ENCODE results near the gene HSD17B7. TPM values are rescaled to one million over a fixed set of nuclear protein-coding genes. Genes with fewer than 3 reads are reported as not detected.
"Not testable (repeated sequence)": the region's sequence is repeated elsewhere in the genome, so short reads cannot be mapped to it uniquely, and the experiment has no call there.

The HSD17B7 gene
- total RNA-seq, 1 experiment from 2014 or later: 12.4 TPM

DNA sequence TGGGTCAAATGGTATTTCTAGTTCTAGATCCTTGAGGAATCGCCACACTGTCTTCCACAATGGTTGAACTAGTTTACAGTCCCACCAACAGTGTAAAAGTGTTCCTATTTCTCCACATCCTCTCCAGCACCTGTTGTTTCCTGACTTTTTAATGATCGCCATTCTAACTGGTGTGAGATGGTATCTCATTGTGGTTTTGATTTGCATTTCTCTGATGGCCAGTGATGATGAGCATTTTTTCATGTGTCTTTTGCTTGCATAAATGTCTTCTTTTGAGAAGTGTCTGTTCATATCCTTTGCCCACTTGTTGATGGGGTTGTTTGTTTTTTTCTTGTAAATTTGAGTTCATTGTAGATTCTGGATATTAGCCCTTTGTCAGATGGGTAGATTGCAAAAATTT is 17.0 kb downstream of the HSD17B7 start:
- not testable (repeated sequence) for DNase-seq (ENCODE audit: low read depth)

DNA sequence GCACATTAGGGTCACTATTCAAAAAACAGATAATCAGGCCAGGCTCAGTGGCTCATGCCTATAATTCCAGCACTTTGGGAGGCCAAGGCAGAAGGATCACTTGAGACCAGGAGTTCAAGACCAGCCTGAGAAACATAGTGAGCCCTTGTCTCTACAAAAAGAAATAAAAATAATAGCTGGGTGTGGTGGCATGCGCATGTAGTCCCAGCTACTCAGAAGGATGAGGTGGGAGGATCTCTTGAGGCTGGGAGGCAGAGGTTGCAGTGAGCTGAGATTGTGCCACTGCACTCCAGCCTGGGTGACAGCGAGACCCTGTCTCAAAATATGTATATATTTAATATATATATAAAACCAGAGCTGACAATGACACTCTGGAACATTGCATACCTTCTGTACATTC is 21.9 kb downstream of the HSD17B7 start:
- not testable (repeated sequence) for DNase-seq (ENCODE audit: low read depth)

DNA sequence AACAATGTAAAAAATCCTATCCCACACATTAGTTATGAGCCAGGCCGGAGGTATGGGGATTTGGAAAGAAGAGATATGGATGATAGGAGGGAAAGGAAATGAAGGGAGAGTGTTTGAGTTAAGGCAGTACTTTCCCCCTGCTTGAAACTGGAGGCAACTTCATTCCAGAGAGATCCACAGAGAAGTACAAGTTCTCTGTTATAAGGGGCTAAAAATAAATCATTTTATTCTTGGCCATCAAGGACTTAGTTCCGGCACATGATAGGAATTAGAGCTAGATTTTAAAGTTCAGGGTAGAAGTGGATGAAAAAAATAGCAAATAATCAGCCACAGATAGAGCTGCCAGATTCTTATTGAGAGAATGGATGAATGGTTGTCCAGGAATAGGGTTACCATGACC is 27.6 kb downstream of the HSD17B7 start:
- DNase-seq (ENCODE audit: low read depth): not testable (repeated sequence)

DNA sequence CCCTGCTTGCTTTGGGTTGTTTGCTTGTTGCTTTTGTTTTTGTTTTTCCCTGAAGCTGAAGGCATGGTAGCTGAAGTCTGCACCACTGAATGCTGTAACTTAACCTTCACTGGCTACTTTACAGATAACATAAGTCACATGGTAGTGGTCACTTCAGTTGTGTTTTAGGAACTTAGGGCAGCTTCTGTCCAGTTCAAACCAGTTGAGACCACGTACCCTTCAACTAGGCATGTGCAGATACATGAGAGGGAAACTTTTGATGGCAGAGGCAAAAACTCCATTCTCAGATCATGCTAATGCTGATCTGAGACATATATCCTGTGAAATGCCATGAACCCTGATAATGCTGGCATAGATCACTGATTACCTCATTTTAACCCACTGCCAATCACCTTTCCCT is 28.2 kb downstream of the HSD17B7 start:
- not testable (repeated sequence) for DNase-seq (ENCODE audit: low read depth)

DNA sequence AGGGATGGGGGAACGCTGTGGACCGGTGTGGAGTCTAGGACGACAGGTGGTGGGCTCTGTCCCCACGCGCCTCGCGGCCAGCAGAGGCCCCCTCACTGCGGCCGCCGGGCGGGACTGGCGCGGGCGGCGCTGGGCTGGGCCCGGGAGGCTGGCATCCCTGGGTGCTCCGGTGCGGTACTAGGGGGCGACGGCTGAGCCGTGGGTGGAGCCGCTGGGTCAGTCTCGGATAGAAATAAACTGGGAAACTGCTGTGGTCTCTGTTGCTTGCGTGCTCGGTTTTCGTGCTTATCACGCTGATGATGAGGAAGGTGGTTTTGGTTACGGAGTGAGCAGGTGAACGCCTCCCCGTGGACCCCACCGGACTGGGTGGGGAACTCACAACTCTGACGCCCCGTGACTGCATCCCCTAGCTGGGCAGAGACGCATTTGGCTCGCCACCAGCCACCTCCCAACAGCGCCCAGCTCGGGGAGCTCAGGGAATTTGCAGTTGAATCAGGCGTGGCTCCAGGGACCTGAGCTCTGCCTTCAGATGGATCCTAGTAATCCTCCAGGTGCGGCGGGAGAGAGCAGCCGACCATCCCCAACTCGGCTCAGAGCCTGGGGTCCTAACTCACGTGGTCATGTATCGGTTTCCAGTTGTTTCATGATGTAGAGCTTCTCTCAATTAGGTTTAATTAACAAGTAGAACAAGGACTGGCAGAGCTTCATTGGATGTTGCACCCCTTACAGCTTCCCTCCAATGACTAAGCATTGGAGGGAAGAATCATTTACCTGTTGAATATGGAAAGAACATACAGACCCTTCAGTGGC is 32.1 kb downstream of the HSD17B7 start:
- no peak for DNase-seq (ENCODE audit: low read depth)

DNA sequence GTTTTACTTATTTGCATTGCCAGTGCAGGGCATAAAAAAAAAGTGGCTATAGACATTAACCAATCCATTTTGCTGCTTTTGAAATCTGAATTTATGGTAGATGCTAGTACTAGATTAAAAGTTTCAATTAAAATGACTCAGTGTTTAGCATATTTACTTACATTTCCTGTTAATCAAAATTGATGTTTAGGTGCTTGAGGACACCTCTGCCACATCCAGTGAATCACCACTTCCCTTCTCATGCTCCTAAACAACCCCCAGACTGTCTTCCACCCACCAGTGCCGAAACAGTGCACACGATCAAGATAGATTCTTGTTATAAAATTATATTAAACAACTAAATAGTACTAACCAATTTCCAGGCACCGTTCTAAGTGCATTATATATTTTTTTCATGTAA is 32.7 kb downstream of the HSD17B7 start:
- DNase-seq (ENCODE audit: low read depth): no peak

DNA sequence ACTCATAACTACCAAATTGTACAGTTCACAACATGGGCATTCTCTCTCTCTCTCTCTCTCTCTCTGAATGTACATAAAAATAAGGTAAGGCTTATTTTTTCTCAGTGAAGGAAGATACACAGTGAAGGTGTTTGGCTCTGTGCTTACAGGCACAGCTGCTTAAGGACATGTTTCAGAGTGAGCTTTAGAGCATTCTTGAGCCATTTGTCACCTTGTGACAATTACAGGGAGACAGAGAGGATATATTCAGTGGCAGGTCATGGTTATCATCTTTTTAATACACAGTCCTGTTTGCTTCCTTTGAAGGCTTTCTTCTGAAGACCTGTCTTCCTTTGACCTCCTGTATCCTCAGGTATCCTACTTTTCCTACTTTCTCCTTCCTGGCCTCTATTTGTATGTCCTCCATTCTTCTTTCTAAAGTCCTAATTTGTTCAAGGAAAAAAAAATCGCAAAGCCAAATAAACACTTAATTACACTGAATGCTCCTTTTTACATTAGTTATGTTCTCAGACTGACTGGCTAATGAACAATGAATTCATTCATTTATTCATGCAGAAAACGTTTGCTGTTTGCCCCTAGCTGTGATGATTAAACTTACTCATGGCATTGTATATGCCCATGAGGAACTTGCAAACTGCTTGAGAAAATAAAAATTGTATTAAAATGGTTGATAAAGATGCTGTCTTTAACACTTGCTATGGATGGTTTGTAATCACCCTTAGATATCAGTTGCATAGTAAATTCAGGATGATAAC is 33.4 kb downstream of the HSD17B7 start:
- no peak for DNase-seq (ENCODE audit: low read depth)

DNA sequence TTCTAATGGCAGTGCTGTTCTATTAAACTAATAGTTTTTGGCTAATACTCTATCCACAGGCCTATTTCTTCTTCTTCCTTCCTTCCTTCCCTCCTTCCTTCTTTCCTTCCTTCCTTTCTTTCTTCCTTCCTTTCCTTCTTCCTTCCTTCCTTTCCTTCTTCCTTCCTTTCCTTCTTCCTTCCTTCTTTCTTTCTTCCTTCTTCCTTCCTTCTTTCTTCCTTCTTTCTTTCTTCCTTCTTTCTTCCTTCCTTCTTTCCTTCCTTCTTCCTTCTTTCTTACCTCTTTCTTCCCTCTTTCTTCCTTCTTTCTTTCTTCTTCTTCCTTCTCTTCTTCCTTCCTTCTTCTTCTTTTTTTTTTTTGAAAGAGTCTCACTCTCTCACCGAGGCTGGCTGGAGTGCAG is 38.8 kb downstream of the HSD17B7 start:
- no peak for DNase-seq (ENCODE audit: low read depth)

DNA sequence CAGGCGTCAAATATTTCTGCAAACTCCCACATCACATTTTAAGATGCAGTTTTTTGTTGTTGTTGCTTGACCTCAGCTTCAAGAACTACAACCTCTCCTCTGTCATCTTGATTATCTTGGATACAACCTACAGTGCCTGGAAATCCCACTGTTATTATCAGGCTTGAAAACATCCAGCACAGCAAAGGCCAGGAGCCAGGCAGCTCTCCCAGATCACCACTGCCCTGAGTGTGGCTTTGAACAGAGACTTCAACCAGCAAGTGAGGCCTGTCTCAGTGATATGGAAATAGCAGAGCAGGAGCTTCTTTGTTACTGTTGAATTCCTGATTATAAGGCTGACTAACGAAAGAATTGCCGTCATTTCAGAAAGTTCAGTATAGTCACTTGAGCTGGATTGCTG is 42.0 kb downstream of the HSD17B7 start:
- no peak for DNase-seq (ENCODE audit: low read depth)

DNA sequence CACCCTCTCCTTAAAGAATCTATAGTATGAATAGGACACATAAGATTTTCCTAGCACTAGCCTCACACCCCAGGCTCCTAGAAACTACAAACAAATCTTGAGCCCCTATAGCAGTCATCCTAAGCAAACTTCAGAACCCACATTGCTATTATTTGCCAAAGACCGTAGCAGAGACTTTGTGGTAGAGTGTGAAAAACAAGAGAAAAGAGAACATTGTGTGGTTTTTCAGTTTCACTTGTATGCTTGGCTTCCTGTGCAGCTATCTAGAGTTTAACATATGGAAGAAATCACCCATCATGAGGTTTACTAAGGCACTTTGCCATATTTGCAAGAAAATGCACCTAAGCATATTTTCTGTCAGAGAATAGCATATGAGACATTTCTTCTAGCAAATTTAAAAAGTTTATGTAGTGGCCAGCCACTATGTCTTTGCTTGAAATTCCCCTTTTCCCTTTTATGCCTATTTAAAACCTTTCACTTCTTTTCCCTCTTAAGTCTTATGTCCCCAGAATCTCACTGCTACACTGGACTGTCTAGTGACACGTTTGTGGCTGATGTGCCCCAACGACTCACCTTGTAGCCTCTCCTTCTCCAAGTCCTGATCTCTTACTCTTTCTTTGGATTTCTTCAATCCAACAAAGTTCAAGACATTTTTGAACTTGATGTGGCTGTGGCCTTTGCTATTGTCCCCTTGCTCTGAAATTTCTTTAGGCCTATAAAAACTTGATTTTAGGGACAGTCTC is 44.8 kb downstream of the HSD17B7 start:
- no peak for DNase-seq (ENCODE audit: low read depth)

DNA sequence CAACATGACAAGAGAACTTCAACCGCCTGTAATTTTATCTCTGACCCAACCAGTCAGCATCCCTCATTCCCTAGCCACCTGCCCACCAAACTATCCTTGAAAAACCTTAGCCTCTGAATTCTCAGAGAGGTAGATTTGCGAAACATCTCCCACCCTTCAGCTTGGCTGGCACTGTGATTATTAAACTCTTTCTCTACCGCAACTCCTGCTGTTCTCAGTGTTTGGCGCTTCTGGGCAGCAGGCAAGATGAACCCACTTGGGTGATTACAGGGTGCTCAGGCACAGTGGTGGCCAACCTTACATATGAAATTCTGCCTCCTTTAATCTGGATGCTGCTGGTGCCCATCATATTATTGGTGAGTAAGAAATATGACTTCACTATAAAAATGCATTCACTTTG is 48.4 kb downstream of the HSD17B7 start:
- no peak for DNase-seq (ENCODE audit: low read depth)

DNA sequence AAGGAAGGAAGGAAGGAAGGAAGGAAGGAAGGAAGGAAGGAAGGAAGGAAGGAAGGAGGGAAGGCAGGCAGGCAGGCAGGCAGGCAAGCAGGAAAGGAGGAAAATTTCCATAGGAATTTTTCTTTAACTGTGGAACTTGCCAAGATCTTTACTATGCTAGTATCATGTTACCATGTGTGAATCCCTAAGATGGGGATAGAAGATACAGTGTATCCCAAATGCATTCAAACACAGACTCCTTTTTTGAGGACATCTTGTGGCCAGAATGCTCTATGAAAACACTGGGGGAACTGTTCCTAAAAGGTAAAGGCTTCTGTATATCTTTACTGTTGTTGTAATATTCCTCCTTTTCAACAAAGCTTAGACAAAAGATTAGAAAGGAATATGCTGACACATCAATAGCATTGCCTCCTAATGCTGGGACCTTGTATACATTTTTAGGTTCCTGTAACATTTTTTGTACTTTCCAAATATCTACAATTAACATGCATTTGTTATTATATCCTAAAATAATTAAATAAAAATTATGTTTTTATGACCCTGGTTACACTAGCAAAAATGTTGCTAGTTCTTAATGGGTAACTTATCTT is 49.8 kb downstream of the HSD17B7 start:
- no peak for DNase-seq (ENCODE audit: low read depth)

DNA sequence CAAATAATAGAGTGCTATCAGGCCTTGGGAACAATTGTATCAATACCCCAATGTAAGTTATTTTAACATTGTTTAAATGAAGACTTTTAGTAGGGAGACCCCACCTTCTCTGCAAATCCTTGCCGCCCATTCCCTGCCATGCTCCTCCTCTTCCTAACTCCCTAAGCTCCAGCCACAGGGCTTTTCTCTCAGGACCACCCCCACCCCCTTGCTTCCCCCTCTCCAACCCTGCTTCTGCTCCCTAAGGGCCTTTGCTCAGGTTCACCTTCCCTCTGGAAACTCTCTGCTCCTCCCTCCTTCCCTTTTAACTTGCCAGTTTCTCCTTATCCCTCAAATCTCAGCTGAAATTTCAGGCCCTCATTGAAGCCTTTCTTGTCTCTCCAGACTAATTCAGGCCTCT is 53.7 kb downstream of the HSD17B7 start:
- no peak for DNase-seq (ENCODE audit: low read depth)

DNA sequence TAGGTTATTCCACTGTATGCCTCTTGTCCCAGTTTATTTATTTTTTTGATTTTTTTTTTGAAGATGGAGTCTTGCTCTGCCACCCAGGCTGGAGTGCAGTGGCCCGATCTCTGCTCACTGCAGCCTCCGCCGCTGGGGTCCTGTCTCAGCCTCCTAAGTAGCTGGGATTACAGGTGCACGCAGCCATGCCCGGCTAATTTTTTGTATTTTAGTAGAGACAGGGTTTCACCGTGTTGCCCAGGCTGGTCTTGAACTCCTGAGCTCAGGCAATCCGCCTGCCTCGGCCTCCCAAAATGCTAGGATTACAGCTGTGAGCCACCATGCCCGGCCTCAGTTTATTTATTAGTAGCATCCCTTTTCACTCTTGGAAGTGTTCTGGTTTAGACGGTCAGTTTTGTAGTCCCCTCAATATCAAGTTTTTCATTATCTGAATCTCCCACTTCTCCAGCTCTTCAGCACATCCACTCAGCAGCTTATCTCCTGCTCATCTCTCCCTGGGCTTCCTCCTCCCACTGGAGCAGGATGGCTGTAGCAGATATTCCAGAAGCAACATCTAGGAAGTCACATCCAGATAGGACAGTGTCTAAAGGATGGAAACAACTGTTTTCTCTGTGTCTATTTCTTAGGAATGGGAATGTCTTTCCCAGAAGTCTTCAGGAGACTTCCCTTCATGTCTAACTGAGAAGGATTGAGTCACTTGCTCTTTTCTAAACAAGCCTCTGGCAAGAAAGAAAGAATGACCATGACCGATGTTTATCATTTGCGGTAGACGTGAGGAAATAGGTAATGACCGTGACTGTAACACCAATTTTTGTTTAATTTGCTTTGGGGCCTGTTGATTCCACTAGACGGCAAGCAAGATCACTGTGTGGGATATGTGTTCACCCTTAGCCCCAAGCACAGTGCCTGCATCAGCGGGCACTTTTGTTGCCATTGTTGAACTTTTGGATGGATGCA is 56.0 kb downstream of the HSD17B7 start:
- peak; percentile 65 for DNase-seq (ENCODE audit: low read depth)

DNA sequence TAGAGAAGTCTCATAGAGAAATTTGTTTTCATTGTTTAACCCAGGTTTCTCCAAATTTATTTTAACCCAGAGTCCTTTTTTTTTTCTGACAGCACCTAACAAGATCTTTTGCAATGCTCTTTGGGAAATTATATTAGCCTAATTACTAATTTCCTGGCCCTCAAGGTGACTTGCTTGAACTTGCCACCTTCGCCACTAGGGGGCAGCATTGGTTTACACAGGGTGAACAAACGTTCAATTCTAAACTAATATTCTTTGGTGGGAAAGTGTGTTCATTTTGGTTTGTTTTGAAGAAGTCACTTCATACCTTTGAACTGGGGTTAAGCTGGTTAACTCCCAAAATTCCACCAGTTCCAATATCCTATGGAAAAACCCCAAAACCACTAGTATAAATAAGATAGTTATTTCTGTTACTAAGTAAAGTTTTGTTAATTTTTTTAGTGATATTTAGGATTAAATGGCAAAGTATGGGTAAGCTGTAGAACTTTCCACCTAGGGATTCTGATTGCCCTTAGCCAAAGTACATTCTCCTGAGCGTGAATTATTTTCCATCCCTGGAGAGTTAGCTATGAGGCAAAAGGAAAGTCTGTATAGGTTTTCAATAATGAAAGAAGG is 57.4 kb downstream of the HSD17B7 start:
- DNase-seq (ENCODE audit: low read depth): peak; percentile 76

DNA sequence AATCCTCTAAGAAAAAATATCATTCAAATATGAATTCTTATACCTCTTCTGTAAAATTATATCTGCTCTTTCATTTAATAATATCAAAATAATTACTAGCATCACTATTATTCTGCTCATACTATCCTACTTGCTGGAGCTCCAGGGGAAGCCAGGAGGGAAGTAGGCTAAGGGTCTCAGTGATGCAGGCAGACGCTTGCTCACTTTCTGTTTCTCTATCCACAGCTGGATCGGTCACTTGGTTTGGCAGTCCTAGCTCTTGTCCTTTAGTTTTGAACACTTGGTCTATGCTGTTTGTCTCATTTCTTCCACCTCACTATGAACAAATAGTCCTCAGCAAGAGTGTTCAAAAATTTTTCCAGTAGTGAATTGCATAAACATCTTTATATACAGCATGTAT is 59.2 kb downstream of the HSD17B7 start:
- no peak for DNase-seq (ENCODE audit: low read depth)

DNA sequence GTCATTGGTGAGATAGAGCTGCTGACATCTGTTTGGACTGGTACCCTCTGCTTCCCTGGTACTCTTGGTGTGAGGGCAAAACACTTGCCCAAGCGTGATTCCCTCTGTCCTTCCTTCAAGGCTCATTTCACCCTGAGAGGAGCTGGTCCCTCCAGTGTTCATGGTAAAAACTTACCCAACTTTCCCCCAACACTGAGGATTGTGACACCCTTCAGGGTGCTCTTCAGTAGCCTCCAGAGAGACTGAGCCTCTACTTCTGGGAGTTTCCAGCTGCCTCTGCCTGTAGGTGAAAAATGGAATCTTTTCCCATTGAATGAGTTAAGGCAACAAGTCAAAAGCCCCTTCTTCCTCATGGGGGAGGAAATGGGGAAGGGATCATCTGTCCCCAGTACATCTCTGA is 60.8 kb downstream of the HSD17B7 start:
- DNase-seq (ENCODE audit: low read depth): no peak

DNA sequence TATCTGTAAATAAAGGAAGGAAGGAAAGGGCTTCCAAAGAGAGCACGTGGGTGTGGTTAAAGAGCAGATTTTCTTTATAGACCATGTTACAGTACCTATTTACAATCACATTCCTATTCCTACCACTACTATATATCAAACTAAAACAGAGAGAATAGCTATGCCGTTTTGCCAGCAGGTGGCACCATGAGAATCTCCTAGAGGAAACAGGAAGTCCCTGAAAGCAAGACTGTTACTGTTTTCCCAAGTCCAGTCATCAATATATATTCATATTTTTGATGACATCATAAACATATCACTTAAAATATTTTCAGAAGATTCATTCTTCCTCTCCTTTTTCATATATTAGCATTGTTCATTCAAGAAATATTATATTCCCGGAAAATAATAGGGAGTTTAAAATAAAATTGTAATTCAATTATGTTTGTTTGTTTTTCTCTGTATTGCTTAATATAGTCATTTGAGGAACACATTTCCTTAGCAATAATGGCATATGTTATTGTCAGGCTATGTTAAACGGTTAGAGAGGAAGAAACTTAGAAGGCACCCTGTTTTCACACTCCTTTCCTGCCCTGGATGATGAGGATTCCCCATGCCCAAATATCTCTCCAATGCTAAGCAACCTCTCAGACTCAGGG is 63.9 kb downstream of the HSD17B7 start:
- peak; percentile 91 for DNase-seq (ENCODE audit: low read depth)

DNA sequence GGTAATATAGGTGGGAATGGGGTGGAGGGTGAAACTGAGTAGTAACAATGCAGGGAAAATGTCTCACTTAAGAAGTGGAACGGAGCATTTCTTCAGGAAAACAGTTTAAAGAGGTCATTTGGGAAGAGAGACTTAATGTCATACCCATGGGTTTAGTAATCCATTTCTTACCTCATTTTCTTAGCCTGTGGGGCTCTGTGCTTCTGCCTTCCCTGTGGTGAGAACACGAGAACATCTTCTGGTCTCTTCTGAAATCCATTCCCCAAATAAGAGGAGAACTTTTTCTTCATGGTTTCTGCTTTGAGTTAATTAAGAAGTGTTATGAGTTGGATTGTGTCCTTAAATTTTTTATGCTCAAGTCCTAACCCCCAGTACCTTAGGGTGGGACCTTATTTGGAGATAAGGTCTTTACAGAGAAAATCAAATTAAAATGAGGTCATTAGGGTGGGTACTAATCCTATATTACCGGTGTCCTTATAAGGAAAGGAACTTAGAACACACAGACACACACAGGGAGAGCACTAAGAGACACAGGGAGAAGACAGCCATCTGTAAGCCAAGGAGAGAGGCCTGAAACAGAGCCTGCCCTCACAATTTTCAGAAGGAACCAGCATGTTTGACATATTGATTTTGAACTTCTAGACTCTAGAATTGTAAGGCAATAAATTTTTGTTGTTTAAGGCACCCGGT is 65.1 kb downstream of the HSD17B7 start:
- DNase-seq (ENCODE audit: low read depth): peak; percentile 81
